Uterus (tissue), 4 donors: ENCODE results near the gene RNF166. TPM values are rescaled to one million over a fixed set of nuclear protein-coding genes. Genes with fewer than 3 reads are reported as not detected.

Experiments used
- DNase-seq, 2 donors: peaks; one replicate each; pipeline ENCODE4 v3.0.0-alpha.2; 2019 to 2020
- H3K27ac ChIP-seq, 2 donors: fragments of 200-600 bp; sonication (generic); 1 replicate in 1 of 2; 2 replicates in 1 of 2; pipeline ENCODE4 v1.5.1; 2016 to 2018
- H3K27me3 ChIP-seq, 2 donors: fragments of 200-600 bp; sonication (generic); one replicate each; pipeline ENCODE4 v1.5.1; 2018 to 2019; ENCODE audit warnings: control low read depth in 1 of 2
- H3K36me3 ChIP-seq, 2 donors: fragments of 200-600 bp; sonication (generic); one replicate each; pipeline ENCODE4 v1.5.1; 2019; ENCODE audit warnings: control low read depth in 1 of 2
- H3K4me1 ChIP-seq, 2 donors: fragments of 200-600 bp; sonication (generic); one replicate each; pipeline ENCODE4 v1.5.1; 2018 to 2019; ENCODE audit warnings: control low read depth in 1 of 2
- H3K4me3 ChIP-seq, 2 donors: fragments of 200-600 bp; sonication (generic); 1 replicate in 1 of 2; 2 replicates in 1 of 2; pipeline ENCODE4 v1.5.1; 2018 to 2019; ENCODE audit warnings: mild to moderate bottlenecking in 1 of 2
- H3K9me3 ChIP-seq, 2 donors: fragments of 200-600 bp; sonication (generic); one replicate each; pipeline ENCODE4 v1.5.1; 2019; ENCODE audit warnings: control low read depth in 1 of 2
- POLR2A ChIP-seq, 2 donors: fragments of 450-650 bp; IDR thresholded peaks; one replicate each; pipeline ENCODE4 v1.6.1; 2016; ENCODE audit warnings: antibody characterized with exemption in 2 of 2, mild to moderate bottlenecking in 1 of 2, moderate library complexity in 1 of 2
- intact Hi-C: fragments of 100-400 bp; cut with DNase I; formaldehyde crosslinking; loops from one replicate; pipeline ENCODE4 v1.15.1; 2023; ENCODE audit warnings: low total_unique reads
- total RNA-seq, 4 donors: library from RNA; depleted of rRNA in 3 of 4; stranded (reverse); fragments of >200 nt in 3 of 4; gene quantifications; one replicate each; pipeline versions ENCODE4 v1.1.0 to v1.2.4, GENCODE V29; 2014 to 2023
- TF ChIP-seq, protein P1 (sequence below), 4 experiments: fragments of 200-600 bp in 2 of 4; fragments of 450-650 bp in 2 of 4; sonication (generic) in 2 of 4; IDR thresholded peaks; one replicate each; pipeline ENCODE4 v1.5.1; 2016 to 2019; ENCODE audit warnings: antibody characterized with exemption in 4 of 4, mild to moderate bottlenecking in 2 of 4, moderate library complexity in 1 of 4
- donor health status: DM: yes; HTN: yes; CAD: no.

The RNF166 gene
- total RNA-seq, 4 donors from 2014 or later: 14.2 to 33.2 (median 20.0) TPM

DNA sequence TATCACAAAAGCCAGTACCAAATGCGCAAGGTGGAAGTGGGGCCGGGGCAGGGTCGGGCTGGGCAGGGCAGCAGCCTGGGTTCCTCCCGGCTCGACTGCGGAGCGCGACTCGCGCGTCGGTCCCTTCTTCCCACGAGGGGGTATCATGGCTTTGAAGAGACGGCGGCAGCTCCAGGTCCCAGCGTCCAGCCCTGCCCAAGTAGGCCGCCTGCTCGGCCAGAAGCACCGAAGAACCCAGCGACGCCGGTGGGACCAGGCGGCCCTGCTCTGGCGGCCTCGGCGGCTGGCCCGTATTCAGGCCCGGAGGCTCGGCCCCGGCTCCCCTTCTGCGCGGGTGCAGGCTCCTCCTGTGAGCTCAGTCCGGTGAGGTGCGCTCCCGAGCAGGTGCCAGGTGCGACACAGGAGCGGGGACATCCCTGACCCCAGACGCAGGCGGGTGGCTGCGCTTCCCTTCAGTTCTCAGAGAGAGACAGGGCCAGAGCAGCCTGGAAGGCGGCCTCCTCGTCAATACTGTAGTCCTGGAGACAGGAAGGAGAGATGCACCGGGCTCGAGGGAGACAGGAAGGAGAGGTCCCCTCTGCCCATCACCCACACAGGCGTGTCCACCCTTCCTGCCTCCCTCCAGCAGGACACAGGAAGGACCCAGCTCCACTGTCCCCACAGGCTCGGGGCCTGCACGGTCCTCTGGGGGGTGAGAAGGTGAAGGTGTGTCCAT lies 8.9 kb downstream of the RNF166 start:
- no peak for TF ChIP-seq POLR2A (IDR thresholded peaks at IDR 0.05)
- TF ChIP-seq, protein P1, sequence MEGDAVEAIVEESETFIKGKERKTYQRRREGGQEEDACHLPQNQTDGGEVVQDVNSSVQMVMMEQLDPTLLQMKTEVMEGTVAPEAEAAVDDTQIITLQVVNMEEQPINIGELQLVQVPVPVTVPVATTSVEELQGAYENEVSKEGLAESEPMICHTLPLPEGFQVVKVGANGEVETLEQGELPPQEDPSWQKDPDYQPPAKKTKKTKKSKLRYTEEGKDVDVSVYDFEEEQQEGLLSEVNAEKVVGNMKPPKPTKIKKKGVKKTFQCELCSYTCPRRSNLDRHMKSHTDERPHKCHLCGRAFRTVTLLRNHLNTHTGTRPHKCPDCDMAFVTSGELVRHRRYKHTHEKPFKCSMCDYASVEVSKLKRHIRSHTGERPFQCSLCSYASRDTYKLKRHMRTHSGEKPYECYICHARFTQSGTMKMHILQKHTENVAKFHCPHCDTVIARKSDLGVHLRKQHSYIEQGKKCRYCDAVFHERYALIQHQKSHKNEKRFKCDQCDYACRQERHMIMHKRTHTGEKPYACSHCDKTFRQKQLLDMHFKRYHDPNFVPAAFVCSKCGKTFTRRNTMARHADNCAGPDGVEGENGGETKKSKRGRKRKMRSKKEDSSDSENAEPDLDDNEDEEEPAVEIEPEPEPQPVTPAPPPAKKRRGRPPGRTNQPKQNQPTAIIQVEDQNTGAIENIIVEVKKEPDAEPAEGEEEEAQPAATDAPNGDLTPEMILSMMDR (IDR thresholded peaks at IDR 0.05): no peak
- intact Hi-C loops: no loop called here
- Histone ChIP-seq H3K4me1 (no peaks in the 10 kb centered on the region), H3K27ac (no peak overlapping the region), H3K4me3 (no peak overlapping the region), H3K9me3 (no peaks in the 10 kb centered on the region), H3K36me3 (no peaks in the 10 kb centered on the region), H3K27me3 (no peaks in the 10 kb centered on the region)
- DNase-seq: no peak

- no peak for TF ChIP-seq POLR2A (IDR thresholded peaks at IDR 0.05)
- TF ChIP-seq, protein P1 (IDR thresholded peaks at IDR 0.05): no peak
- intact Hi-C loops: no loop called here
- Histone ChIP-seq H3K36me3 (no peaks in the 10 kb centered on the region), H3K27me3 (no peaks in the 10 kb centered on the region), H3K27ac (no peak overlapping the region), H3K4me1 (no peaks in the 10 kb centered on the region), H3K4me3 (no peak overlapping the region), H3K9me3 (no peaks in the 10 kb centered on the region)
- no peak for DNase-seq
Measured at GRCh38 chr16:88696441-88696840, 9.8 kb downstream of the RNF166 start.

- H3K27me3 ChIP-seq: no peaks in the 10 kb centered on the region
- no peak for DNase-seq
- no peaks in the 10 kb centered on the region for H3K9me3 ChIP-seq
- no peaks in the 10 kb centered on the region for H3K36me3 ChIP-seq
- no peak overlapping the region for H3K27ac ChIP-seq
- TF ChIP-seq, protein P1 (IDR thresholded peaks at IDR 0.05): no peak
- TF ChIP-seq POLR2A (IDR thresholded peaks at IDR 0.05): no peak
- intact Hi-C loops: no loop called here
- no peak overlapping the region for H3K4me3 ChIP-seq
- H3K4me1 ChIP-seq: no peaks in the 10 kb centered on the region
Measured at GRCh38 chr16:88695753-88696152, 10.5 kb downstream of the RNF166 start.

DNA sequence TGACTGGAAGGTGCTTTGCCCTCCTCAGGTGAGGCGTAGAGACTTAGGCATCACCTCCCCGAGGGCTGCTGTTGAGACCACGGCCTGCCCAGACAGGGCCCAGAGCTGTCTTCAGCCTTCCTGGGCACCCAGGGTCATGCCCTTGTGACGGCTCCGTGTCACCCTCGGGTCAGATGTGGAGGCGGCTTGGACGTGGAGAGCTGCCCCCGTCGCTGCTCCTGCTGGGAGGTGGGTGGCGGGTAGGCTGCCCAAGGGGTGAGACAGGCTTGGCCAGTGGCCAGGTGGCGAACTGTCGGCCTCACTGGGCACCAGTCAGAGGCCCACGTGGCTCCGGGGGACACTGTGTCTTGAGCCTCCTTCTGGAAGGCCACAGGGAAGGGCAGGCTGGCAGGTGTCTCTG lies 11.0 kb downstream of the RNF166 start:
- H3K4me3 ChIP-seq: no peak overlapping the region
- H3K27ac ChIP-seq: no peak overlapping the region
- H3K36me3 ChIP-seq: no peaks in the 10 kb centered on the region
- no peaks in the 10 kb centered on the region for H3K9me3 ChIP-seq
- H3K4me1 ChIP-seq: no peaks in the 10 kb centered on the region
- H3K27me3 ChIP-seq: no peaks in the 10 kb centered on the region
- intact Hi-C loops: no loop called here
- no peak for TF ChIP-seq POLR2A (IDR thresholded peaks at IDR 0.05)
- TF ChIP-seq, protein P1 (IDR thresholded peaks at IDR 0.05): no peak
- DNase-seq: no peak

DNA sequence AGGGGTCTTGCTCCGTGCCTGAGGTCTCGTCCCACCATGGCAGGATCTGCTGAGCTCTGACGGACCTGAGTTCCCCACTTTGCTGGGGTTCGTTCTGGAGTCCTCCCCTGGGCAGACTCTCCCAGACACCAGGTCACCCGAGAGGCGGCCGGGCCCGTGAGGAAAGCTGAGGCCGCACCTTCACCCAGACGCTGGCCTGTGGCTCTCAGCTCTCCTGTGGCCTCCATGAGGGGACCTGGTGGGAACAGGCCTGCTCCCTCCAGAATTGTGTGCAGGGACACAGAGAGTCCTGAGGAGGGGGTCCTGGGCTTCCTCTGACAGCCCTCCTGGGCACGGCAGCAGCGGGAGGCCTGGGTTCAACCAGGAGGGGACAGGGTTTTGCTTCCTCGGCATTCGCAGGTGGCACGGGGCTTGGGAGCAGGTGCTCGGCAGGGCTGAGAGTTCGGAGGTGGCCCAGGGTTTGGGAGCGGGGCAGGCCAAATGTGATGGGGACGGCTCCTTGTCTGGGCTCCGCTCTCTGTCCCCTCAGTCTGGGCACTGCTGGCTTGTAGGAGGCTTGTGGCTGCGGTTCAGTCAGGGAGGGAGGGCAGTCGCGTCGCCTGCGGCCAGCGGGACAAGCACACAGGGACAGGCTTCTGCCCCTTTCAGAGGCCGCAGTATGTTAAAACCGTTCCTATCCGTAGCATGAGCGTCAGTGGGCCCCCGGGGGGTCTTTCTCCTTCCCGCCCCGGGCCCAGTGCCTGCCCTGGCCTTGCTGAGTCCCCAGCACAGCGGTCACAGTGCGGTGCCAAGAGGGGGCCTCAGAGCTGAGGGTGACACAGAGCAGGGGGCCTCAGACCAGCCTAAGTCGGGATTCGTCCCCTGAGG lies 11.8 kb downstream of the RNF166 start:
- Histone ChIP-seq H3K27me3 (no peaks in the 10 kb centered on the region), H3K4me1 (no peaks in the 10 kb centered on the region), H3K9me3 (no peaks in the 10 kb centered on the region), H3K27ac (no peak overlapping the region), H3K4me3 (no peak overlapping the region), H3K36me3 (no peaks in the 10 kb centered on the region)
- DNase-seq: no peak
- intact Hi-C loops: no loop called here
- TF ChIP-seq, protein P1 (IDR thresholded peaks at IDR 0.05): no peak
- TF ChIP-seq POLR2A (IDR thresholded peaks at IDR 0.05): no peak
